Peyer's patch (tissue), 4 donors: ENCODE measurements around the gene CDC42BPA.

Source experiments
- CTCF ChIP-seq, 6 experiments: fragments of 450-650 bp in 4 of 6; fragments of 200-600 bp in 2 of 6; sonication (generic) in 1 of 6; IDR thresholded peaks; one replicate each; pipeline ENCODE4 v1.5.1; 2017 to 2019; ENCODE audit warnings: antibody characterized with exemption in 6 of 6, mild to moderate bottlenecking in 3 of 6, moderate library complexity in 1 of 6
- POLR2A ChIP-seq, 2 donors: fragments of 450-650 bp; IDR thresholded peaks; one replicate each; pipeline ENCODE4 v1.5.1; 2017; ENCODE audit warnings: antibody characterized with exemption in 2 of 2, mild to moderate bottlenecking in 2 of 2, moderate library complexity in 2 of 2

GRCh38 chr1:227016990-227017389 is 301.3 kb downstream of the CDC42BPA start:
- TF ChIP-seq POLR2A (IDR thresholded peaks at IDR 0.05) (no peak), CTCF (IDR thresholded peaks at IDR 0.05) (no peak)
